ENCODE data around the gene PRDM11. TPM values are rescaled to one million over a fixed set of nuclear protein-coding genes. Genes with fewer than 3 reads are reported as not detected.

Gene PRDM11
- total and polyA plus RNA-seq, 2 of the 8 experiments (the other 6 are each of a cell fraction or from before 2014, with no cell fraction given), result 3.6 to 11.7 TPM

DNA sequence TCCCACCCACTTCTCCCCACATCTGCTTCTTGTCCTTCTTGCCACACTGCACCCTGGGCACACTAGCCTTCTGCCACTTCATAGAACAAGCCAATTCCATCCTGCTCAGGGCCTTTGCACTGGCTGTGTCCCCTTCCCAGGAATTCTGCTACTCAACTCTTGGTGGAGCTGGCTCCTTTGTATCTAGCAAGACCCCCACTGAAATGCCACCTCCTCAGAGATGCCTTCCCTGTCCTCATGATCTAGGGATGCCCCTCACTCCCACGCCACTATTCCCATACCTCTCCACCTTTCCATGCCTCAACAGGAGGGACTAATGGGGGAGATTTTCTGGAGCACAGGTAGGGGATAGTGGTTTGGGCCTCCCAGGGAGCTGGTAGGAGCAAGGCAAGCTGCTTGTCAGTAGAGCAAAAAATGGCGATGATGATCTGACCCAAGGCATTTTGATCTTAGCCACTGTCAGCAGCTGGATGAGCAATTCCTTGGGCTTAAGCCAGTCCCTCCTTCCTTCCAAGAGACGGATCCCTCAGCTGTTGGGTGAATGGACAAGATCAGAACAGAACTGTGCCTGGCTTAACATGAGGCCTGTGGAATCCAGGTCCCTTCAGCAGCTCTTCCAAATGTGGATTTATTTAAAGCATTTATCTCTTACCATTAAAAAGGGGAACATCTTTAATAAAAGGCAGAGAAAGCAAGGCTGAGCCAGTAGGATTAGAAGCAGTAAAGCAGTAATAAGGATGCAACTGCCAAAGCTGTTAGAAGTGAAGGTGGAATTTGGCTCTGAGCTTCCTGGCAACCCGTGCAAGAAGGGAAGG lies 4.0 kb upstream of the PRDM11 start:
- 69% methylated on average over 4 of the region's 4 CpGs; no CpG with 5 or more reads in 1 of the 2 experiments for WGBS, 2 experiments (ENCODE audit: extremely low coverage in 1 of 2, insufficient coverage in 1 of 2, insufficient read length in 1 of 2, insufficient replicate concordance in 2 of 2, low coverage in 1 of 2, low lambda C conversion rate in 2 of 2, missing lambda C conversion rate in 1 of 2)
- no peak overlapping the region for H3K4ac ChIP-seq (replicated peaks; ENCODE audit: insufficient read length, low read depth, low read length)
- no peak overlapping the region for H3K18ac ChIP-seq (ENCODE audit: extremely low read depth, low read length)
- H3K9me3 ChIP-seq (ENCODE audit: insufficient read depth in 2 of 2, low read depth in 1 of 2, low read length in 1 of 2), result no peaks in the 10 kb centered on the region
- DNase-seq (ENCODE audit: low read depth in 1 of 2, low spot score in 2 of 2), result no peak
- H3K23ac ChIP-seq (ENCODE audit: insufficient read length), result no peak overlapping the region
- H2AFZ ChIP-seq (ENCODE audit: low read length), result no peak overlapping the region
- no peak overlapping the region for H2BK120ac ChIP-seq (replicated peaks; ENCODE audit: low read depth, low read length)
- no peak overlapping the region for H2BK12ac ChIP-seq (ENCODE audit: low read depth, low read length)
- no peaks in the 10 kb centered on the region for H3K79me1 ChIP-seq (ENCODE audit: low read depth, low read length)
- no peak overlapping the region for H3K27ac ChIP-seq (ENCODE audit: low read depth, low read length)
- no peaks in the 10 kb centered on the region; a peak in 1 of 4 replicates for H3K79me2 ChIP-seq (ENCODE audit: control insufficient read depth in 1 of 2, insufficient read depth in 2 of 2, low read length in 2 of 2)
- peaks cover 0 to 20% (median 10%) of the 10 kb centered on the region in 4 experiments; a peak in 5 of 7 replicates for H3K27me3 ChIP-seq (replicated peaks in 1 of 4; ENCODE audit: control insufficient read depth in 3 of 4, extremely low read depth in 1 of 4, insufficient read depth in 3 of 4, low read length in 3 of 4)
- no peak overlapping the region for H2BK5ac ChIP-seq (ENCODE audit: low read depth, low read length)
- H3K4me1 ChIP-seq (replicated peaks in 1 of 4; ENCODE audit: control insufficient read depth in 3 of 4, insufficient read depth in 4 of 4, low read length in 3 of 4), result peaks cover 0 to 5% (median 1%) of the 10 kb centered on the region in 4 experiments; a peak in 3 of 7 replicates
- no peak overlapping the region for H3K14ac ChIP-seq (ENCODE audit: insufficient read length)
- ChIA-PET POLR2A (ENCODE audit: partially characterized antibody) (interaction anchor here (1.2 to 1.5 kb wide), 2 partner anchors 12 to 14 kb away, joined by 3 to 4 read pairs; no protein-coding TSS in a partner anchor), CTCF (ENCODE audit: partially characterized antibody) (interaction anchor here (1.1 to 2.8 kb wide), 6 partner anchors 10 to 149 kb away, joined by 3 to 14 read pairs (median 3); no protein-coding TSS in a partner anchor)
- H4K8ac ChIP-seq (ENCODE audit: extremely low read depth, insufficient read depth, low read length), result no peak overlapping the region
- H2BK20ac ChIP-seq (ENCODE audit: low read length), result no peak overlapping the region
- no peak overlapping the region for H4K91ac ChIP-seq (replicated peaks; ENCODE audit: insufficient read length, low read length)
- no peak overlapping the region for H3K56ac ChIP-seq (replicated peaks; ENCODE audit: insufficient read length, low read depth, low read length)
- H3K23me2 ChIP-seq (ENCODE audit: low read depth, low read length), result peaks cover 11% of the 10 kb centered on the region
- H2BK15ac ChIP-seq (ENCODE audit: low read length), result no peak overlapping the region
- H3K4me3 ChIP-seq (ENCODE audit: extremely low read depth in 1 of 4, insufficient read depth in 2 of 4, low read depth in 3 of 4, low read length in 4 of 4), result no peak overlapping the region
- no peaks in the 10 kb centered on the region for H3K36me3 ChIP-seq (ENCODE audit: control insufficient read depth in 2 of 4, insufficient read depth in 4 of 4, low read length in 3 of 4)
- no peak overlapping the region for H3K9ac ChIP-seq (replicated peaks in 1 of 4; ENCODE audit: extremely low read depth in 1 of 4, low read depth in 3 of 4, low read length in 3 of 4)
- H2AK5ac ChIP-seq (ENCODE audit: low read depth, low read length), result no peak overlapping the region
- H3K4me2 ChIP-seq (ENCODE audit: insufficient read depth in 1 of 2, low read depth in 2 of 2, low read length in 2 of 2), result no peak overlapping the region
- no peaks in the 10 kb centered on the region for H4K20me1 ChIP-seq (replicated peaks in 1 of 2; ENCODE audit: control insufficient read depth in 1 of 2, insufficient read depth in 2 of 2, low read length in 2 of 2)
- no peak overlapping the region for H4K5ac ChIP-seq (ENCODE audit: insufficient read length, low read depth, low read length)
- FAIRE-seq, result no peak
- TF ChIP-seq, protein P1, sequence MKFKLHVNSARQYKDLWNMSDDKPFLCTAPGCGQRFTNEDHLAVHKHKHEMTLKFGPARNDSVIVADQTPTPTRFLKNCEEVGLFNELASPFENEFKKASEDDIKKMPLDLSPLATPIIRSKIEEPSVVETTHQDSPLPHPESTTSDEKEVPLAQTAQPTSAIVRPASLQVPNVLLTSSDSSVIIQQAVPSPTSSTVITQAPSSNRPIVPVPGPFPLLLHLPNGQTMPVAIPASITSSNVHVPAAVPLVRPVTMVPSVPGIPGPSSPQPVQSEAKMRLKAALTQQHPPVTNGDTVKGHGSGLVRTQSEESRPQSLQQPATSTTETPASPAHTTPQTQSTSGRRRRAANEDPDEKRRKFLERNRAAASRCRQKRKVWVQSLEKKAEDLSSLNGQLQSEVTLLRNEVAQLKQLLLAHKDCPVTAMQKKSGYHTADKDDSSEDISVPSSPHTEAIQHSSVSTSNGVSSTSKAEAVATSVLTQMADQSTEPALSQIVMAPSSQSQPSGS (IDR thresholded peaks at IDR 0.05; ENCODE audit: low read length), result no peak
- TF ChIP-seq EGR1 (IDR thresholded peaks at IDR 0.05; ENCODE audit: borderline replicate concordance, low read depth, low read length) (no peak), PHF8 (conservative IDR thresholded peaks at IDR 0.05; ENCODE audit: low read depth, low read length) (no peak), HDAC6 (IDR thresholded peaks at IDR 0.05; ENCODE audit: low read depth, low read length) (no peak), NRF1 (IDR thresholded peaks at IDR 0.05; ENCODE audit: low read depth, low read length) (no peak), RAD21 (IDR thresholded peaks at IDR 0.05 in 1 of 2, conservative IDR thresholded peaks at IDR 0.05 in 1 of 2; ENCODE audit: low read depth in 2 of 2, low read length in 2 of 2) (no peak), MAFK (IDR thresholded peaks at IDR 0.05; ENCODE audit: low read depth, low read length) (no peak), KDM1A (IDR thresholded peaks at IDR 0.05; ENCODE audit: borderline replicate concordance, low read length) (no peak)
- TF ChIP-seq, protein P2, sequence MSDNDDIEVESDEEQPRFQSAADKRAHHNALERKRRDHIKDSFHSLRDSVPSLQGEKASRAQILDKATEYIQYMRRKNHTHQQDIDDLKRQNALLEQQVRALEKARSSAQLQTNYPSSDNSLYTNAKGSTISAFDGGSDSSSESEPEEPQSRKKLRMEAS (IDR thresholded peaks at IDR 0.05), result no peak

All from H1 (cell line).